Adrenal gland (tissue), 5 donors: ENCODE data around the gene C13orf46.

Source experiments
- CTCF ChIP-seq, 6 experiments: fragments of 450-650 bp in 4 of 6; fragments of 200-600 bp in 2 of 6; sonication (generic) in 1 of 6; IDR thresholded peaks; 1 replicate in 5 of 6; 2 replicates in 1 of 6; pipeline versions ENCODE4 v1.5.1 to v1.8.0; 2016 to 2021; ENCODE audit warnings: antibody characterized with exemption in 6 of 6, mild to moderate bottlenecking in 2 of 6, moderate library complexity in 1 of 6
- POLR2A ChIP-seq, 2 donors: fragments of 450-650 bp; IDR thresholded peaks; one replicate each; pipeline ENCODE4 v1.6.1; 2017; ENCODE audit warnings: antibody characterized with exemption in 2 of 2, mild to moderate bottlenecking in 2 of 2, moderate library complexity in 1 of 2
- donor health status: DM: no; HTN: no; CAD: no.

DNA sequence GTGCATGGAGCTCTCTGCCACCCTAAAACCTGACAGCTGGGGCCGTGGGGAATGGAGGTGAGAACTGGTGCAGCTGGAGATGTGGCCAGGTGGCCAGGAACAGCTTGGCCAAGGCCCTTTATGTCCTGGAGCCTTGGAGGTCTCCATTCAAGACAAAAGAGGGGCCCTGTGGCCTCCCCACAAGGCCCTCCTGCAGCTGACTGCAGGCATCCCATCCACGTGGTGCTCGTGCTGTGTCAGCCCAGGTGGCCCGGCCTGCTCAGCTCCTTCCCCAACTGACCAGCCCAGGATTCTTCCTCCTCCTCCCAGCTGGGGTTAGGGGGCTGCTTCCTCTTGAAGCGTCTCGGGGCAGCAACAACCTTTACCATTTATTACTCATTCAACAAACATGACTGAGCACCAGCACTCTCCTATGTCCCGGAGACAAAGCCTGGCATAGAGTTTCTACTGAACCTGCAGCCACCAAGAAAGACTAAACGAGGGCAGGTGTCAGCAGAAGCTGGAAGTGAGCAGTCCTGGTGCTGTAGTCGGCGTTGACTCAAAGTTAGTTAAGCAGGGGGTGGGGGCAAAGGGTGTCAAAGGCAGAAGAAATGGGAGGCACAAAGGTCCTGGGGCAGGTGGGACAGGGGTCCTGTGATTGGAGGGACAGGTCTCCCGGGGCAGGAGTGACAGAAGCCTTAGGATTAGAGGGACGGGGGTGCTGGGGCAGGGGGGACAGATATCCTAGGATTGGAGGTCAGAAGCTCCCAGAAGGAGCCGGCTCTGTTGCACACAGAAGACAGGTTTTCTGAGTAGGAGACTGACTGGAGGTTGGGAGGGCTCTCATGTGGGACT lies 23.3 kb upstream of the C13orf46 start:
- TF ChIP-seq POLR2A (IDR thresholded peaks at IDR 0.05) = no peak
- no peak for TF ChIP-seq CTCF (IDR thresholded peaks at IDR 0.05)
